KMS-11 (cell line): ENCODE measurements around the gene PDZRN3.

ENCODE experiments used
- H2AFZ ChIP-seq: fragments of 200-600 bp; sonication (generic); 2 replicates; pipeline ENCODE4 v1.6.1; 2016; ENCODE audit warnings: antibody characterized with exemption, mixed run types, low read depth
- H3K27ac ChIP-seq: fragments of 200-600 bp; sonication (generic); 2 replicates; pipeline ENCODE4 v1.6.1; 2016; ENCODE audit warnings: mild to moderate bottlenecking, mixed run types
- H3K27me3 ChIP-seq: fragments of 200-600 bp; sonication (generic); 2 replicates; pipeline ENCODE4 v1.6.1; 2017; ENCODE audit warnings: mild to moderate bottlenecking, low read depth, mixed run types, moderate library complexity; ENCODE audit not compliant: insufficient read depth
- H3K36me3 ChIP-seq: fragments of 200-600 bp; sonication (generic); 2 replicates; pipeline ENCODE4 v1.6.1; 2017; ENCODE audit warnings: mild to moderate bottlenecking, mixed run types; ENCODE audit not compliant: insufficient read depth
- H3K4me1 ChIP-seq: fragments of 200-600 bp; sonication (generic); 2 replicates; pipeline ENCODE4 v1.6.1; 2016; ENCODE audit warnings: mild to moderate bottlenecking, low read depth, mixed run types; ENCODE audit not compliant: poor library complexity, severe bottlenecking
- H3K4me2 ChIP-seq: fragments of 200-600 bp; sonication (generic); 2 replicates; pipeline ENCODE4 v1.7.0; 2016; ENCODE audit warnings: mild to moderate bottlenecking, mixed run types
- H3K4me3 ChIP-seq: fragments of 200-600 bp; sonication (generic); IDR thresholded peaks from 2 replicates; pipeline ENCODE4 v1.6.1; 2017; ENCODE audit warnings: low read depth, low read length, mixed read lengths; ENCODE audit not compliant: insufficient read depth
- H3K79me2 ChIP-seq: fragments of 200-600 bp; sonication (generic); 2 replicates; pipeline ENCODE4 v1.6.1; 2016; ENCODE audit warnings: low read depth, mixed run types; ENCODE audit not compliant: insufficient read depth
- H3K9ac ChIP-seq: fragments of 200-600 bp; sonication (generic); 2 replicates; pipeline ENCODE4 v1.6.1; 2016; ENCODE audit warnings: mild to moderate bottlenecking, mixed run types
- H4K20me1 ChIP-seq: fragments of 200-600 bp; sonication (generic); 2 replicates; pipeline ENCODE4 v1.6.1; 2016; ENCODE audit warnings: mild to moderate bottlenecking, mixed run types; ENCODE audit not compliant: insufficient read depth
- CTCF ChIP-seq: fragments of 200-600 bp; sonication (generic); conservative IDR thresholded peaks from 2 replicates; pipeline ENCODE4 v1.6.1; 2017; ENCODE audit warnings: low read depth, mild to moderate bottlenecking, antibody characterized with exemption, low read length, moderate library complexity, mixed read lengths

The PDZRN3 gene

GRCh38 chr3:73447111-73447510 is 177.6 kb downstream of the PDZRN3 start:
- H2AFZ ChIP-seq = no peak overlapping the region
- no peaks in the 10 kb centered on the region for H3K79me2 ChIP-seq
- H3K27ac ChIP-seq = no peak overlapping the region; the same call in 1 of the 2 replicates
- no peak overlapping the region for H3K4me3 ChIP-seq
- no peaks in the 10 kb centered on the region for H4K20me1 ChIP-seq
- no peaks in the 10 kb centered on the region for H3K36me3 ChIP-seq
- H3K4me2 ChIP-seq = no peak overlapping the region
- H3K27me3 ChIP-seq = no peaks in the 10 kb centered on the region
- H3K4me1 ChIP-seq = peaks cover 27% of the 10 kb centered on the region
- no peak for TF ChIP-seq CTCF
- H3K9ac ChIP-seq = no peak overlapping the region

GRCh38 chr3:73446467-73447110 is 178.2 kb downstream of the PDZRN3 start:
- no peak overlapping the region for H3K27ac ChIP-seq
- no peak for TF ChIP-seq CTCF
- no peaks in the 10 kb centered on the region for H3K27me3 ChIP-seq
- no peak overlapping the region for H3K4me2 ChIP-seq
- H3K4me1 ChIP-seq = peaks cover 27% of the 10 kb centered on the region
- no peaks in the 10 kb centered on the region for H4K20me1 ChIP-seq
- H3K79me2 ChIP-seq = no peaks in the 10 kb centered on the region
- H2AFZ ChIP-seq = no peak overlapping the region
- H3K9ac ChIP-seq = no peak overlapping the region
- H3K36me3 ChIP-seq = no peaks in the 10 kb centered on the region
- no peak overlapping the region for H3K4me3 ChIP-seq

DNA sequence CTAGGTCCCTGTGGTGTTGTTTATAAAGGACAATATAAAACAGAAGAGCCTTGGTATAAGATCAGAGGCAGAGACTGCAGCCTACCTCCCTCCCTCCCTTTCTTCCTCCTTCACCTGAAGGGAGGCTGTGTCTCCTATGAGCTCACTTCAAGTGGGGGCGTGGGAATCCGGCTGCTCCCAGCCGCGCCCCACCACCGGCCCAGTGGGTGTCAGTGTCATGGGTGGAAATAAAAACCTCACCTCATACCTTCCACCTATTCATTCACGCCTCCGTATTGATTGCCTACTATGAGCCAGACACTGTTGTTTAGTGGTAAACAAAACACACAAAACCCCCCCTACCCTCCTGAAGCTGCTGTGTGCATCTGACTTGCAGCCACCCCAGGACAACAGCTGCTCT is 181.9 kb downstream of the PDZRN3 start:
- no peaks in the 10 kb centered on the region for H3K27me3 ChIP-seq
- H3K4me3 ChIP-seq = no peak overlapping the region
- H3K4me1 ChIP-seq = peaks cover 7% of the 10 kb centered on the region
- no peak overlapping the region for H2AFZ ChIP-seq
- H3K4me2 ChIP-seq = no peak overlapping the region
- no peaks in the 10 kb centered on the region for H4K20me1 ChIP-seq
- TF ChIP-seq CTCF = no peak
- no peaks in the 10 kb centered on the region for H3K79me2 ChIP-seq
- H3K27ac ChIP-seq = no peak overlapping the region
- H3K9ac ChIP-seq = no peak overlapping the region
- no peaks in the 10 kb centered on the region for H3K36me3 ChIP-seq

DNA sequence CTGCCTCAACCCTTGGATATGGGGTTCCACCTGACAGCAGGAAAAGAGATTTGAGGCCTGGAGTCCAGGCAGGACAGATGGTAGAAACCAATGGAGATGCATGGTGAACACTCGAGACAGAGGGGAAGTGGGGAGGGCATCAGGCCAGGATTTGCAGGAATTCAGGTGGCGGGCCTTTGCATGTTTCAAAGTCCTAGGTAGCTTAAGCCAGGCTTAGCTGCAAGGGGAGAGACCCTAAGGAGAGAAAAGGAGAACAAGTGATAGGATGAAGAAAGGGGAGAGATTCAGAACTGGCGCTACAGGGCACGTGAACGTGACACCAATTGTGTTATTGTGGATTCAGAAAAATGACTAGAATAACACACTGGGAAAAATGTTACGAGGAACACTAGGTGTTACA is 182.6 kb downstream of the PDZRN3 start:
- no peak overlapping the region for H3K27ac ChIP-seq
- no peak for TF ChIP-seq CTCF
- no peaks in the 10 kb centered on the region for H3K27me3 ChIP-seq
- H3K4me1 ChIP-seq = no peaks in the 10 kb centered on the region
- H3K79me2 ChIP-seq = no peaks in the 10 kb centered on the region
- H3K9ac ChIP-seq = no peak overlapping the region
- H4K20me1 ChIP-seq = no peaks in the 10 kb centered on the region
- H3K4me3 ChIP-seq = no peak overlapping the region
- H3K36me3 ChIP-seq = no peaks in the 10 kb centered on the region
- H2AFZ ChIP-seq = no peak overlapping the region
- H3K4me2 ChIP-seq = no peak overlapping the region
